Activated naive CD4-positive, alpha-beta T cell treated with anti-CD3 and anti-CD28 coated beads, Interleukin-2, amount 50 U/mL, for 72 hours (primary cell): Measurements from ENCODE around the gene MYO10. TPM values are rescaled to one million over a fixed set of nuclear protein-coding genes. Genes with fewer than 3 reads are reported as not detected.

Source experiments
- ATAC-seq, 2 donors: fragments of 150-1000 bp; cut with Tn5 transposase; 2 replicates each; pipeline ENCODE4 v1.10.0; 2021; ENCODE audit warnings: mild to moderate bottlenecking in 2 of 2, moderate library complexity in 2 of 2
- DNase-seq, 2 donors: peaks; one replicate each; pipeline ENCODE4 v3.0.0; 2021 to 2022; ENCODE audit warnings: low spot score in 2 of 2
- H3K27ac Mint-ChIP-seq, 2 donors: one replicate each; pipeline ENCODE4 v1.8.0; 2022; ENCODE audit warnings: mild to moderate bottlenecking in 2 of 2, mixed read lengths in 2 of 2
- H3K36me3 Mint-ChIP-seq, 2 donors: one replicate each; pipeline ENCODE4 v1.8.0; 2022; ENCODE audit warnings: mixed read lengths in 2 of 2
- H3K9me3 Mint-ChIP-seq, 2 donors: one replicate each; pipeline ENCODE4 v1.8.0; 2022; ENCODE audit warnings: mixed read lengths in 2 of 2
- total RNA-seq, 2 donors: library from RNA; stranded (reverse); gene quantifications; one replicate each; pipeline ENCODE4 v1.2.3, GENCODE V29; 2022

Gene MYO10
- total RNA-seq, 2 donors from 2014 or later: 0.11 to 1.5 TPM

DNA sequence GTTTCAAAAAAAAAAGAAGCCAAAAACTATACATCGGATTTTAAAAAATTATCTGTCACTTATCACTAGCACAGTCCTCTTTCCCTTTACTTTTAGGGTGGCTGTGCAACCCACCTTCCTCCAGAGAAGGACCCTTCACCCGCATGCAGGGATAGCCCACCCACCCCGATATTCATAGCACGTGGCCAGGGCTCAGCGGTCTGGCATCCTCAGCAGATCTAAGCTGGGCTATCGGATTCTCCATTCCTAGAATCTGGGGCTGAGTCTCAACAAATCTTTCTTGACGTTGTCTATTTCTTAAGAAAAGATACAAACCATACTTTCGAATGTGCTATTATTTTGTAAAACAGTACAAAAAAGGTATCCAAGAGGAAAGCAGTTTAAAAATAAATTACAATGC is 70.9 kb downstream of the MYO10 start:
- no peak overlapping the region for H3K27ac Mint-ChIP-seq
- no peak for ATAC-seq
- H3K36me3 Mint-ChIP-seq: no peaks in the 10 kb centered on the region
- no peak for DNase-seq
- no peaks in the 10 kb centered on the region for H3K9me3 Mint-ChIP-seq

DNA sequence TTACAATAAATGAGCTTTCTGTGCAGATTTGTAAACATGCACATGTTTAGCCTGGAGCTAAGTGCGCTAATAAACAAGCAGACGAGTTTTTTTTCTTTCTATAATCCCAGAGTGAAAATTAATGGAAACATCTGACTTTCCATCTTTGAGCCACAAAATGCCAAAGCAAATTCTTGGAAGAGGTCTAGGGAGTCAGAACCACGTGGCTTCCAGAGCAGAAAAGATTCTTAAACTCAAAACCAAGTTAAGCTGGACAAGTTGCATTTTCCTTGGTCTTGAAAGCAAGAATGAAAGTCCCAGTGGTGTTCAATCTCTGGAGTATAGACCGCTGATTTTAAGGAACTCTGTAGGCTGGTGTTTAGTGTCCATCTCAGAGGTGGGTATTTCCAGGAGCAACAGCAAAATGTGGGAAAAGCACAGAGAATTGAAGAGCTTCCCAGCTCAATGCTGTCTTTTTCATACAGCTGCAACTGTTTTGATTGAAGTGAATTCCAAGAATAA is 71.4 kb downstream of the MYO10 start:
- H3K36me3 Mint-ChIP-seq: no peaks in the 10 kb centered on the region
- DNase-seq (no peak), ATAC-seq (no peak)
- H3K27ac Mint-ChIP-seq: no peak overlapping the region
- H3K9me3 Mint-ChIP-seq: no peaks in the 10 kb centered on the region

DNA sequence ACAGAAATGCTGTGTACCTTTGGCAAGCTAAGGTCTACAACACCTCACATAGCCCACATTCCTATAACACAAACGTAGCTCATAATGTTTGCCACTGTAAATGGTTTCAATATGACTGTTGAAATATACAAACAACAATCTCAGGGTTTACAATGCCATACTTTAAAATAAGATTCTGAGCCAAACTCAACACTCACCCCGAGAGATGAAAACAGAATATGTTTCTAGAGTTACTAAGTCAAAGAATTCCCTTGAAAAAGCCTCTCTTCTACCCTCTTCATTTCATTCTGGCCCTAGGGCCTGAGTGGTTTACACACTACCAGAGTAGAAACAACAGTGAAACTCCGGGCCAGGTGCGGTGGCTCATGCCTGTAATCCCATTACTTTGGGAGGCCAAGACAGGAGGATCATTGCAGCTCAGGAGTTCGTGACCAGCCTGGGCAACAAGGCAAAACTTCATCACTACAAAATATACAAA is 72.6 kb downstream of the MYO10 start:
- ATAC-seq (no peak), DNase-seq (no peak)
- H3K9me3 Mint-ChIP-seq: no peaks in the 10 kb centered on the region
- no peaks in the 10 kb centered on the region for H3K36me3 Mint-ChIP-seq
- H3K27ac Mint-ChIP-seq: no peak overlapping the region

DNA sequence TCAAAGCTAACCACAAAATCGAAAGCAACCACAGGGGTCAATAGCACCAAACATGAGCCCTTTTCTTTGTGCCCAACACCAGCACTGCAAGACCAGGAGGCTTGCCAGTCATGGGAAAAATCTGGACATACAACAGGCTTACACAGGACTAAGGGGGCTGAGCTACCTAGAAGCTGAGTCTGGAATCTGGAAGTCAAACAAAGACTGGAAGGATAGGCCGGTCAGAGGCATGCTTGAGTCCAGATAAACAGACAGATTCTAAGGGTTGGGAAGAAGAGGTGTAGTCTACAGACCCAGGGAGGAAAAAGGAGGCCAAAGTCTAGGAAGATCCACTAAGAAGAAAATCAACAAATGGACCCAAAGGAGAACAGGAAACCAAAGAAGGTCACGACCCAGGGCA is 73.3 kb downstream of the MYO10 start:
- DNase-seq (no peak), ATAC-seq (no peak)
- Mint-ChIP-seq H3K9me3 (no peaks in the 10 kb centered on the region), H3K27ac (no peak overlapping the region), H3K36me3 (no peaks in the 10 kb centered on the region)

DNA sequence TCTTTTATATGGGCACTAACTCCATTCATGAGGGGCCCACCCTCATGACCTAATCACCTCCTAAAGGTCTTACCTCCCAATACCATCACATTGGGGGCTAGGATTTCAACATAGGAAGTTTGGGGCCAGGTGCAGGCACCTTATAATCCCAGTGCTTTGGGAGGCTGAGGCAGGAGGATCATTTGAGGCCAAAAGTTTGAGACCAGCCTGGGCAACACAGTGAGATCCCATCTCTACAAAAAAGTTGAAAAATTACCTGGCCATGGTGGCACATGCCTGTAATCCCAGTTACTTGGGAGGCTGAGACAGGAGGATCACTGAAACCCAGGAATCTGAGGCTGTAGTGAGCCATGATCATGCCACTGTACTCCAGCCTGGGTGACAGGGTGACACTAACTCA is 76.7 kb downstream of the MYO10 start:
- no peaks in the 10 kb centered on the region for H3K9me3 Mint-ChIP-seq
- no peak for DNase-seq
- H3K36me3 Mint-ChIP-seq: no peaks in the 10 kb centered on the region
- no peak for ATAC-seq
- H3K27ac Mint-ChIP-seq: no peak overlapping the region

DNA sequence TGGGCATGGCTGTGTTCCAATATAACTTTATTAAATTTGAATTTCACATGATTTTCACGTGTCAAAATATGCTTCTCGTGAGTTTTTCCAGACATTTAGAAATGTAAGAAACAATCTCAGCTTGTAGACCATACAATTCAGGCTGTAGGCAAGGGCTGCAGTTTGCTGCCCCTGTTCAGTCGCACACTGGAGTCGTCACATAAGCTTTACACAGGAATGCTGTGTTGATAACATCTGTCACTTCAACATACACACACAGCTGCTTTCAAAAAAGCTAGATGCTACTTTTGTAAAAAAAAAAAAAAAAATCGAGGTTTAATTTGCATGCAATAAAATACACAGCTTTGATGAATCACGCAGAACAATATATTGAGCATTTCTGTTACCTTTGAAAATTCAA is 77.9 kb downstream of the MYO10 start:
- Mint-ChIP-seq H3K36me3 (no peaks in the 10 kb centered on the region), H3K9me3 (no peaks in the 10 kb centered on the region), H3K27ac (no peak overlapping the region)
- no peak for ATAC-seq
- no peak for DNase-seq

DNA sequence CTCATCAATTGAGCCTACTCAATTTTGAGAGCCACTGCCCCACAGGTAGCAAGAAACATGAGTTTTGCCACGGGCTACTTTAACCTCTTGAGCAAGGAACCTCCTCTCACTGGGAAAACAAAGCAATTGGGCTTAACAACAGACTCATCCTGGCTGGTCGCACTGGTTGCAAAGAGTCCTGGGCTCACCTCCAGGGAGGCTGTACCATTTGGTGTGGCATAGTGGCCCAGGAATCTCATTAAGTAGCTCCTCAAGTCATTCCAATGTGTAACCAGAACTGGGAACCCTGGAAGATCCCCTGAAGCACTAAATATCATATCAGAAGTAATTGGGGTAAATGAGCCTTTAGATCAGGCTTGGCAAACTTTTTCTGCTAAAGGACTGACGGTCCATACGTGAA is 78.5 kb downstream of the MYO10 start:
- no peak for ATAC-seq
- H3K27ac Mint-ChIP-seq: no peak overlapping the region
- no peaks in the 10 kb centered on the region for H3K36me3 Mint-ChIP-seq
- DNase-seq: no peak
- H3K9me3 Mint-ChIP-seq: no peaks in the 10 kb centered on the region

DNA sequence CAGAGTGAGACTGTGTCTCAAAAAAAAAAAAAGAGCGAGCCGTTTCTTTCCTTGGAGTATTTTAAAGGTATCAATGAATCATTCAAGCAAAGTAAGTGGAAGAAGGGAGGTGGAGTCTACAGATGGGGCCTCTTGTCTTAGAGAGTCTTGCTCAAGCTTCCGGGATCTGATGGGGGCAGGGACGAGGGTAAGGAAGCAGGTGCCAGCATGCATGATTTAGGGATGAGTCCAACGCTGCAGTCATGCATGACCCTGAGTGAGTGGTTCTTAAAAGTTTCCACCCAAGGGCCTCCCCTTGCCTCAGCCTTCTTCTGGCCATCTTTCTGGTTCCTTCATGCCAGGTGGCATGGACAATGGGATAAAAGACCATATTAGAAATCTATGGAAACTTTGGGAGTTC is 79.6 kb downstream of the MYO10 start:
- DNase-seq (no peak), ATAC-seq (no peak)
- Mint-ChIP-seq H3K36me3 (no peaks in the 10 kb centered on the region), H3K27ac (no peak overlapping the region), H3K9me3 (no peaks in the 10 kb centered on the region)

DNA sequence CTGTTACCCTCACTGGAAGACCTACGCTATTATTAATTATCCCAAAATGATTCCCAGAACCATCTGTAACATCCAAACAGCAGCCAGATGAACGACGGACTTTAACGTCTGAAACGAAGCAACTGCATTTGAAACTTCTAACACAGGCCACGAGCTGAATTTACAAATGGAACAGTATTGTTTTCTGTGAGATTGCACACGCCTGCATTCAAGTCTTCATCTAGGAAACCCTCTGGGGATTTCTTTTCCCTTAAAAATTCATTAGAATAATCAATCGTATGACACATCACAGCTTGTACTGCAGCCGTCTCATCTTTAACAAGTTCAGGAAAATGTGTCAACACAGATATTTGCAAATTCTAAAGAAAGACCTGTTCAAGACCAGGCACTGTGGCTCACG is 80.2 kb downstream of the MYO10 start:
- Mint-ChIP-seq H3K36me3 (no peaks in the 10 kb centered on the region), H3K27ac (no peak overlapping the region), H3K9me3 (no peaks in the 10 kb centered on the region)
- ATAC-seq (no peak), DNase-seq (no peak)

DNA sequence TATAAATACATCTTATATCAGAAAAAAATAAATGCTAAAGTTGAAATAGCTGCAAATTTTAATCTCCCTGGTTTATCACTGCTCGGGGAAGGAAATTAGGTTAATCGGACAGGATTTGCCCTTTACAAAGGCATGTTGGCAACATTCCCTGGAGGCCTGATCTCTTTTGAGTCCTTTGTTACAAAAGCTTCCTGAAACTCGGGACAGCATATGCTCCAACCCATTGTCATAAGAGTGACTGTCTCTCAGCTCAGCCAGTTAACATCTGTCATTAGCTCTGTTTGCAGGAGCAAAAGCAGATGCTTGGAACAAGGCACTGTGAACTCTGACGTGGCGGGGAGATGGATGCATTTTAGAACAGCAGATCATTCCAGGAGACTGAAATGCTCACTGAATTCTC is 80.6 kb downstream of the MYO10 start:
- Mint-ChIP-seq H3K27ac (no peak overlapping the region), H3K9me3 (no peaks in the 10 kb centered on the region), H3K36me3 (no peaks in the 10 kb centered on the region)
- ATAC-seq (no peak), DNase-seq (no peak)

DNA sequence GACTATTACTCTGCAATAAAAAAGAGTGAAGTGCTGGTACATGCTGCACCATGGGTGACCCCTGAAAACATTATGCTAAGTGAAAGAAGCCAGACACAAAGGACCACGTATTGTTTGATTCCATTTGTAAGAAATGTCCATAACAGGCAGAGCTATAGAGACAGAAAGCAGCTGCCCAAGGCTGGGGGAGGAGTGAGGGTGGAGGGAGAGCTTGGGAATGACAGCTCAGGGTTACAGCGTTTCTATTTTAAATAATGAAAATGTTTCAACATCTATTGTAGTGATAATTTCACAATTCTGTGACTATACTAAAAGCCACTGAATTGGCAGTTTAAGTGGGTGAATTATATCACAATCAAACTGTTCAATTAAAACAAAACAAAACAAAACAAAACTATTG is 81.7 kb downstream of the MYO10 start:
- Mint-ChIP-seq H3K9me3 (no peaks in the 10 kb centered on the region), H3K36me3 (no peaks in the 10 kb centered on the region), H3K27ac (no peak overlapping the region)
- DNase-seq: no peak
- no peak for ATAC-seq

DNA sequence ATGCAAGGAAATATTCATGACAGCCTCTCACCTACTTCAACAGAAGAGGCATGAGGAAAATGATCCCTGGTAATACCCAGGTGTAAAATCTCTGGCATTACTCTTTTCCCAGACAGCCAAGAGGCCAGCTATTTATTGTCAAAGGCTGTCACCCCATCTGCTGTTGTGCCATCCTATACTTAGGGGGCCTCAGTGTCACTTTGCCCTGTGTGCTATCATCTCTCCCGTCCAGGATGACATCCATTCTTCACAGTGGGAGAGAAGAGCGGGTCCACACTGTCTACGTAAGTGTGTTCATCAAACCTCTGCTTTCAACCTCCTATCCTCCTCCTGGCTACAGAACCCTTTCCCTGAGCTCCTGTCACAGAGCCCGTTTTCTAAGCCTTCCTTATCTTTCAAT is 82.6 kb downstream of the MYO10 start:
- ATAC-seq (no peak), DNase-seq (no peak)
- Mint-ChIP-seq H3K9me3 (no peaks in the 10 kb centered on the region), H3K36me3 (no peaks in the 10 kb centered on the region), H3K27ac (no peak overlapping the region)

DNA sequence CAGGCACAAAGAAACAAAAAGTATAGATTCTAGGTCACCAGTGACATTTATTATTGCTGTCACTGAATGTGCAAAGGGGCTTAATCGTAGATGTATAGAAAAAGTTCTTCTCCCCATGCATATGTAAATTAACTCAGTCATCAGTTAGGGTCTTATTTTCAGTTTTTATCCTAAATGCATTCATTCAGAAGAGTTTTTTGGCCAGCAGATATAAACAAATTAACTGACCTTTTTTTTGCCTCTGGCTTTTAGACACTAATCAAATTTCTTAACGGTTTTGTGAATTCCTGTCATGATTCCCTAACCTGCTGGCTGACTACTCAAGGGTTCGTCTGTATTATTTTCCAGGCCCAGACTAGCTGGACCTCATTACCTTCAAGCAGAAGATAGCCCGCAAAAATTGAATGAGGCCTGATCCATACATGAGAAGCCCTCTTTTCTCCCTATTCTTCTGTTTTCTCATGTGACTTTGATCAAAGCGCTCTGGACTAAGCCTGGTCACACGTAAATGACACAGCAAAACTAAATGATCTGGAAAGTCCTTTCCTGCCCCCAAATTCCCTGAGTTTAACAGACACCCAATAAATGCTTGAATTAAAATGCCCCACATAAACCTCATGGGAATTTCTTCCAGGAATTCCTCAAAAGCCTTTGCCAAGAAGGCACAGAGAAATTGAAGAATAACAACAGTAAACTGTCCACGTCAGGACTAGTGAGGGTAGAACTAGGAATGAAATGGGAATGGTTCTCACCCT is 83.7 kb downstream of the MYO10 start:
- H3K36me3 Mint-ChIP-seq: no peaks in the 10 kb centered on the region
- H3K27ac Mint-ChIP-seq: no peak overlapping the region
- DNase-seq: no peak
- no peak for ATAC-seq
- H3K9me3 Mint-ChIP-seq: no peaks in the 10 kb centered on the region

DNA sequence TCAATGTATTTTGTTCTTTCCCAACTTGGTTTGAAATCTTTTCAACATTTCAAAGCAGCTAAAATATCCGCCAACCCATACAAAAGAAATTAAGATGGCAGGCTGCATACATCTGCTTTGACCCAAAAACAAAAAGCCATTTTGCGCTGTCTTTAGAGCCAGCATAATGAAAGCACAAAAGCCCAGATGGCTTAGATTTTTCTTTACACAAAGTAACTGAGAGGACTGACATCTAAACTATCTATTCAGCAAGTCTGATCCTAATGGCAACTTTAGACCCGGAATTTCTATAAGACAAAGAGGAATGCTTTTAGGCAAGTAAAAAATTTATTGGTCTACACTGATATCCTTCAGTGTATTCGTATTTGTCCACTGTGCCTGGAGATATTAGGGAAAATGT is 86.3 kb downstream of the MYO10 start:
- Mint-ChIP-seq H3K27ac (no peak overlapping the region), H3K9me3 (no peaks in the 10 kb centered on the region), H3K36me3 (no peaks in the 10 kb centered on the region)
- no peak for DNase-seq
- ATAC-seq: no peak

DNA sequence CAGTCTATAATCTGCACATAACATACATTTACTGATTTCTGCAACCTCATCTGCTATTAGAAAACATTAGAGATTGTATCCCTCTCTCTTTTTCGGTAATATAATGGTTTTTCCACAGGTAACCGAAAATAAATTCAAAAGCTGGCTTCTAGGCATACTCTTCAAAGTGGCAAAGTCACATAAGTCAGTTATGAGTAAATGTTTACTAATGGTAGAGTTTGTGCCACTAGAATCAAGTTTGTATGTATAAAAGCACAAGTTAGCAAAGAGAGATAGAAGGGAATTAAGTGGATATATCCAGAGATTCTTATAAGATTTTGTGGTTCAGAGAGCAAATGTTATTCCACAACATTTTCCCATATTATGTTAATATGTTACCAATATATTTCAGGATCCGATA is 86.9 kb downstream of the MYO10 start:
- Mint-ChIP-seq H3K9me3 (no peaks in the 10 kb centered on the region), H3K27ac (no peak overlapping the region), H3K36me3 (no peaks in the 10 kb centered on the region)
- ATAC-seq (no peak), DNase-seq (no peak)

DNA sequence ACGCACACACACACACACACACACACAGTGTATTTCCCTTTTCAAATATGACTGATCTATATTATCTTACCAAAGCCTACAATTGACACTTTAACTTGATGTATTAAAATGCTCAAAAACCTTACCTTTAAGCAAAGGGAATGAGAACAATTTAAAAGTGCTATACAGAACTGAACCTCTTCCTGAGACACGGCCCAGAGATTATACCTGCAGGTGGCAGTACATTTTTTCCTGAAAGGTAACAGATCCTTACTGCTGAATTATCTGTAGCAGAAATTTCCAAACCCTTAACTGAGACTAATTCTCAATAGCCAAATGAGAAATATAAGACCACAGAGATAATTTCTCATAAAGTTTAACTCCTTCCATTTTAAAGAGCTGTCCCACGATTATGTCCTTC is 91.1 kb downstream of the MYO10 start:
- H3K9me3 Mint-ChIP-seq: no peaks in the 10 kb centered on the region
- H3K36me3 Mint-ChIP-seq: no peaks in the 10 kb centered on the region
- ATAC-seq (no peak), DNase-seq (no peak)
- no peak overlapping the region for H3K27ac Mint-ChIP-seq

DNA sequence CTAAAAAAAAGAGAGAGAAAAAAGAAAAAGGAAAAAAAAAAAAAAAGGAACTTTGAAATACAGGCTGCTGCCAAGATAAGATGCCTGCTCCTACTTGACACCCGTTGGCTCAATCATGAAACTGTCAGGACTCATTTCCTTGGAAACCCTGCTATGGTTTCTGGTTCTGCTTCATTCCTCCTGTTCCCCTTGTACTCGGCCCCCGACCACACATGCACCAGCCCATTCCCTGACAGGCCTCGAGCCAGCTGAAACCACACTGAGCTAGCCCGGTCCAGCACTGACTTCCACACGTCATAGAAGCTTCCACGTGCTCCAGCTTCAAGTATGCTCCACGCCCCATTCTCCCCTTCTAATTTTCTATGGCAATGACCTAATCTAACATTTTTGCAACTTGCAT is 93.2 kb downstream of the MYO10 start:
- no peak overlapping the region for H3K27ac Mint-ChIP-seq
- no peak for ATAC-seq
- no peaks in the 10 kb centered on the region for H3K36me3 Mint-ChIP-seq
- no peaks in the 10 kb centered on the region for H3K9me3 Mint-ChIP-seq
- DNase-seq: no peak

DNA sequence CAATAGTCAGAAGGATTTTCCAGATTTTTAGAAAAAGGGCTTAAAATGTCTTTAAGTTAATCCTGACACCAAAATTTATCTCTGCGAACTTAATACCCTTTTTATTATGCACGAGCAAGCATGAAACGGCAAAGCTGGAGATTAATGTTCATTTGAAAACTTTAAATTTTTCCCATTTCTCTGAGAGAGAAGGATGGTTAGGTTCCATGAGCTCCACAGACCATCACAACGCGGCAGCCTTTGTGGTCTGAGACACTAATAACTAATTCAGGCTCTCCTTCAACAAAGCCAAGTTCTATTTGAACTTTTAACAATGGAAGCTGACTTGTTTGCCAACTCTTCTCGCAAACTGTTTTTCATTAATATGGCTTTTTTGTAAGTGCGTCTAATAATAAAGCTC is 94.7 kb downstream of the MYO10 start:
- H3K27ac Mint-ChIP-seq: no peak overlapping the region
- ATAC-seq (no peak), DNase-seq (no peak)
- H3K36me3 Mint-ChIP-seq: no peaks in the 10 kb centered on the region
- H3K9me3 Mint-ChIP-seq: no peaks in the 10 kb centered on the region
